ENCODE measurements around the gene FDXR. TPM values are rescaled to one million over a fixed set of nuclear protein-coding genes. Genes with fewer than 3 reads are reported as not detected.
A peak's percentile ranks its signal among the peaks of the same experiment; 100 is the strongest.

FDXR gene
- total and polyA plus RNA-seq, 2 of the 8 experiments (the other 6 are each of a cell fraction or from before 2014, with no cell fraction given), result 24.2 to 31.4 TPM

DNA sequence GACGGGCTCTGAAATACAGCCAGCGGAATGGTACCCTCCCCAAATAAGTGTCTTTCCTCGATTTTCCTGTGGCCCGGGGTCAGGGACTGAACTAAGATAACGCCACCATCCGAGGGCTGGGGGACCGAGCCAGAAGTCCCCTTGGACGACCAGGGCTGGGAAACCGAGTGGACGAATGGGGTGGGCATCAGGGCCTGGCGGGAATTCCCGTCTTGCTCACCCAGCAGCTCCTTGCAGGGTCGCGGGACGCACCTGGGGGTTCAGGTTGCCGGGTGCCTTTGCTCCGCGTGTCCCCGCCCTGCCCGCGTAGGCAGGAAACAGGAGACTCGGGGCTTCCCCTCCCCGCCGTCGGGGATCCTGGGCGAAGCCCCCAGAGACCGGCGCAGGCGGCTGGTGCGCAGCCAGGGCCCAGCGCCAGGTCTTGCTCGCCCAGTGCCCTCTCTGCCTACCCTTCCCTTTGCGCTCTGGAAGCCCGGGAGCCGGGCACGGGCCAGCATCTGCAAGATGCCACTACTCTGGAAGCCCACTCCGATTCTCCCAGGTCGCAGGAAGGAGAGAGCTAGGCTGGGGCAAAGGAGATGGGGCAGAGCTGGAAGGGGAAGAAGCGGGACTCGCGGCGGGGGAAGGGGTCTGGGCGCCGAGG lies 12.4 kb downstream of the FDXR start:
- H3K56ac ChIP-seq (replicated peaks; ENCODE audit: insufficient read length, low read depth, low read length), result no peak overlapping the region
- no peak overlapping the region for H2BK15ac ChIP-seq (ENCODE audit: low read length)
- no peak overlapping the region for H3K9ac ChIP-seq (replicated peaks in 1 of 4; ENCODE audit: extremely low read depth in 1 of 4, low read depth in 3 of 4, low read length in 3 of 4)
- H3K36me3 ChIP-seq (ENCODE audit: control insufficient read depth in 2 of 4, insufficient read depth in 4 of 4, low read length in 3 of 4), result peaks cover 0 to 17% (median under 1%) of the 10 kb centered on the region in 4 experiments; a peak in 2 of 8 replicates
- H3K23ac ChIP-seq (ENCODE audit: insufficient read length), result no peak overlapping the region
- H3K23me2 ChIP-seq (ENCODE audit: low read depth, low read length), result no peaks in the 10 kb centered on the region; the same call in 1 of the 2 replicates
- no peak overlapping the region for H3K18ac ChIP-seq (ENCODE audit: extremely low read depth, low read length)
- H3K4me1 ChIP-seq (replicated peaks in 1 of 4; ENCODE audit: control insufficient read depth in 3 of 4, insufficient read depth in 4 of 4, low read length in 3 of 4), result peaks cover 0 to 8% (median 5%) of the 10 kb centered on the region in 4 experiments; a peak in 4 of 7 replicates
- H2BK120ac ChIP-seq (replicated peaks; ENCODE audit: low read depth, low read length), result no peak overlapping the region
- H3K4ac ChIP-seq (replicated peaks; ENCODE audit: insufficient read length, low read depth, low read length), result no peak overlapping the region
- H3K27ac ChIP-seq (ENCODE audit: low read depth, low read length), result no peak overlapping the region
- 14% methylated on average over 28 of the region's 44 CpGs; no CpG with 5 or more reads in 1 of the 2 experiments for WGBS, 2 experiments (ENCODE audit: extremely low coverage in 1 of 2, insufficient coverage in 1 of 2, insufficient read length in 1 of 2, insufficient replicate concordance in 2 of 2, low coverage in 1 of 2, low lambda C conversion rate in 2 of 2, missing lambda C conversion rate in 1 of 2)
- H3K4me2 ChIP-seq (ENCODE audit: insufficient read depth in 1 of 2, low read depth in 2 of 2, low read length in 2 of 2), result peak overlapping the region; percentile 74 to 88
- peaks cover 49 to 65% (median 57%) of the 10 kb centered on the region in 4 experiments for H3K27me3 ChIP-seq (replicated peaks in 1 of 4; ENCODE audit: control insufficient read depth in 3 of 4, extremely low read depth in 1 of 4, insufficient read depth in 3 of 4, low read length in 3 of 4)
- H3K9me3 ChIP-seq (ENCODE audit: insufficient read depth in 2 of 2, low read depth in 1 of 2, low read length in 1 of 2), result no peaks in the 10 kb centered on the region
- peaks cover 2 to 4% of the 10 kb centered on the region in 2 experiments for H4K20me1 ChIP-seq (replicated peaks in 1 of 2; ENCODE audit: control insufficient read depth in 1 of 2, insufficient read depth in 2 of 2, low read length in 2 of 2)
- no peak overlapping the region for H2BK20ac ChIP-seq (ENCODE audit: low read length)
- POLR2A ChIA-PET (ENCODE audit: partially characterized antibody), result interaction anchor here (1.0 to 2.9 kb wide), 6 partner anchors 12 to 115 kb away, joined by 3 to 9 read pairs (median 5); partner anchors contain the start of genes FADS6 and FDXR
- no peak overlapping the region for H2BK5ac ChIP-seq (ENCODE audit: low read depth, low read length)
- CTCF ChIA-PET (ENCODE audit: partially characterized antibody), result interaction anchor here (0.6 to 99.6 kb wide), 9 partner anchors 17 to 275 kb away, joined by 3 to 2981 read pairs (median 4); partner anchors contain the start of genes FDXR, GRIN2C and NAT9
- H2BK12ac ChIP-seq (ENCODE audit: low read depth, low read length), result no peak overlapping the region
- H3K14ac ChIP-seq (ENCODE audit: insufficient read length), result no peak overlapping the region
- peak in 1 of 2 experiments; percentile 68 for DNase-seq (ENCODE audit: low read depth in 1 of 2, low spot score in 2 of 2)
- H3K4me3 ChIP-seq (ENCODE audit: extremely low read depth in 1 of 4, insufficient read depth in 2 of 4, low read depth in 3 of 4, low read length in 4 of 4), result peak overlapping the region in 3 of 4 experiments; percentile 10 to 60 (median 36); a peak in 3 of 8 replicates
- no peak overlapping the region for H4K91ac ChIP-seq (replicated peaks; ENCODE audit: insufficient read length, low read length)
- peak overlapping the region; percentile 31; the same call in 1 of the 2 replicates for H4K8ac ChIP-seq (ENCODE audit: extremely low read depth, insufficient read depth, low read length)
- TF ChIP-seq SUZ12 (IDR thresholded peaks at IDR 0.05; ENCODE audit: low read length), result peak; percentile 92; the same call in 1 of the 2 replicates
- no peak for TF ChIP-seq KDM5A (IDR thresholded peaks at IDR 0.05; ENCODE audit: low read length)
- no peak for TF ChIP-seq ASH2L (IDR thresholded peaks at IDR 0.05; ENCODE audit: low read length)
- TF ChIP-seq EZH2 (IDR thresholded peaks at IDR 0.05; ENCODE audit: low read depth, low read length, severe bottlenecking), result peak; percentile 91
- TF ChIP-seq, protein P1, sequence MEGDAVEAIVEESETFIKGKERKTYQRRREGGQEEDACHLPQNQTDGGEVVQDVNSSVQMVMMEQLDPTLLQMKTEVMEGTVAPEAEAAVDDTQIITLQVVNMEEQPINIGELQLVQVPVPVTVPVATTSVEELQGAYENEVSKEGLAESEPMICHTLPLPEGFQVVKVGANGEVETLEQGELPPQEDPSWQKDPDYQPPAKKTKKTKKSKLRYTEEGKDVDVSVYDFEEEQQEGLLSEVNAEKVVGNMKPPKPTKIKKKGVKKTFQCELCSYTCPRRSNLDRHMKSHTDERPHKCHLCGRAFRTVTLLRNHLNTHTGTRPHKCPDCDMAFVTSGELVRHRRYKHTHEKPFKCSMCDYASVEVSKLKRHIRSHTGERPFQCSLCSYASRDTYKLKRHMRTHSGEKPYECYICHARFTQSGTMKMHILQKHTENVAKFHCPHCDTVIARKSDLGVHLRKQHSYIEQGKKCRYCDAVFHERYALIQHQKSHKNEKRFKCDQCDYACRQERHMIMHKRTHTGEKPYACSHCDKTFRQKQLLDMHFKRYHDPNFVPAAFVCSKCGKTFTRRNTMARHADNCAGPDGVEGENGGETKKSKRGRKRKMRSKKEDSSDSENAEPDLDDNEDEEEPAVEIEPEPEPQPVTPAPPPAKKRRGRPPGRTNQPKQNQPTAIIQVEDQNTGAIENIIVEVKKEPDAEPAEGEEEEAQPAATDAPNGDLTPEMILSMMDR (IDR thresholded peaks at IDR 0.05; ENCODE audit: control extremely low read depth in 1 of 3, insufficient read depth in 1 of 3, low read depth in 1 of 3, low read length in 3 of 3), result peak in 1 of 3 experiments; percentile 8; a peak in 1 of 4 replicates
- peak; percentile 31 for TF ChIP-seq KDM4A (IDR thresholded peaks at IDR 0.05; ENCODE audit: low read depth, low read length, severe bottlenecking)
- no peak for FAIRE-seq
- H4K5ac ChIP-seq (ENCODE audit: insufficient read length, low read depth, low read length), result no peak overlapping the region
- no peaks in the 10 kb centered on the region for H3K79me2 ChIP-seq (ENCODE audit: control insufficient read depth in 1 of 2, insufficient read depth in 2 of 2, low read length in 2 of 2)
- H2AFZ ChIP-seq (ENCODE audit: low read length), result no peak overlapping the region
- H2AK5ac ChIP-seq (ENCODE audit: low read depth, low read length), result no peak overlapping the region
- no peaks in the 10 kb centered on the region for H3K79me1 ChIP-seq (ENCODE audit: low read depth, low read length)

Measured in H1 (cell line).